ENCODE measurements around the gene FXN. TPM values are rescaled to one million over a fixed set of nuclear protein-coding genes. Genes with fewer than 3 reads are reported as not detected.

Gene FXN
- total RNA-seq, 2 donors from 2014 or later = 9.6 to 17.8 TPM

DNA sequence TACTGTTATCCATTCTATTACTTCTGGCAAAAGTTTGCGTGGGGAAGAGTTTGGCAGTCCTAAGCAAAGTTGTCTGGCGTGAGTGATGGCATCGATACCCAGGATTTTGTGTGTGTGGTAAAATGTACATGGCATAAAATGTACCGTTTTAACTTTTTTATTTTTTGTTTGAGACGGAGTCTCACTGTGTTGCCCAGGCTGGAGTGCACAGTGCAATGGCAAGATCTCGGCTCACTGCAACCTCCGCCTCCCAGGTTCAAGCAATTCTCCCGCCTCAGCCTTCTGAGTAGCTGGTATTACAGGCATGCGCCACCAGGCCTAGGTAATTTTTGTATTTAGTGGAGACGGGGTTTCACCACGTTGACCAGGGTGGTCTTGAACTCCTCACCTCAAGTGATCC, 83.1 kb downstream of the FXN start:
- 93% methylated on average over 11 of the region's 11 CpGs for WGBS
- Histone ChIP-seq H3K4me3 (no peak overlapping the region), H3K9me3 (no peaks in the 10 kb centered on the region), H3K4me1 (replicated peaks) (peaks cover 4% of the 10 kb centered on the region), H3K27me3 (replicated peaks; ENCODE audit: insufficient read depth) (no peaks in the 10 kb centered on the region), H3K27ac (no peak overlapping the region), H3K36me3 (no peaks in the 10 kb centered on the region)
- no peak for TF ChIP-seq CTCF (IDR thresholded peaks at IDR 0.05)
- no peak for TF ChIP-seq POLR2A (IDR thresholded peaks at IDR 0.05)
- no peak for TF ChIP-seq POLR2AphosphoS5 (IDR thresholded peaks at IDR 0.05)
- intact Hi-C loops (cut with DNase I) = no loop called here
- DNase-seq (ENCODE audit: low spot score) = peak; percentile 0

DNA sequence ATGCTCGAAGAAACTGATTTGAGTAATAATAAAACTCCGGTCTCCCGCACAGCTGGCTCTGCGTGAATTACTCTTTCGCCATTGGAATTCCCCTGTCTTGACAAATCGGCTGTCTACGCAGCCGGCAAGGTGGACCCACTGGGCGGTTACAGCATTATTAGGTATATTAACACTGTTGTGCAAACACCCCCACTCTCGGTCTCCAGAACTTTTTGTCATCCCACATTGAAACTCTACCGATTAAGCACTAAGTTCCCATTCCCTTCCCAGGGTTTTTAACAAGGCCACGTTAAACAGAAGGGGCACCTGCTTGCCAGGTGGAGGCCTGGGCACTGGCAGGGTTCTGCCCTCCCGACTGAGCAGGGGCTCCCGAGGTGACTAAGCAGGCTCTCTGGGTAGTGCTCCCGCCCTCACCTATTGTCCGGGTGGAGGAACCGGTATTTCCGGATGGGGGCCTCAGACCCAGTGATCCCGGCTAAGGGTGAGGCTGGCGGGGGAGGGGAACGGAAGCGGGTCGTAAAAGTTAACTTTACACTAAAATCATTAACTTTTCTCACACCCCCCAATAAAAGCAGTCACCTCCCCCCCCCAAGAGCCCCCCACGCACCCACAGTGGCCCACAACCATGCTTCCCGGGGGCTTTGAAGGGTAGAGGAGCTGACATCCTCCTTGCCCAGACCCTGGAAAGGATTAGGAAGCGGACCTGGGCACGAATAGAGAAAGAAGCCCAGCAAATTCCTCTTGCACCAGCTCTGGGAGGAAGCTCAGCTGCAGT, 85.0 kb downstream of the FXN start:
- Histone ChIP-seq H3K36me3 (no peaks in the 10 kb centered on the region), H3K9me3 (no peaks in the 10 kb centered on the region), H3K27ac (peak overlapping the region; percentile 96 to 98), H3K27me3 (replicated peaks; ENCODE audit: insufficient read depth) (no peaks in the 10 kb centered on the region), H3K4me3 (peak overlapping the region; percentile 56 to 72), H3K4me1 (replicated peaks) (peaks cover 4% of the 10 kb centered on the region)
- no peak for TF ChIP-seq CTCF (IDR thresholded peaks at IDR 0.05)
- peak; percentile 89 for TF ChIP-seq POLR2AphosphoS5 (IDR thresholded peaks at IDR 0.05)
- TF ChIP-seq POLR2A (IDR thresholded peaks at IDR 0.05) = peak; percentile 65
- DNase-seq (ENCODE audit: low spot score) = peak; percentile 95
- WGBS = 37% methylated on average over 27 of the region's 27 CpGs
- intact Hi-C loops (cut with DNase I) = no loop called here

DNA sequence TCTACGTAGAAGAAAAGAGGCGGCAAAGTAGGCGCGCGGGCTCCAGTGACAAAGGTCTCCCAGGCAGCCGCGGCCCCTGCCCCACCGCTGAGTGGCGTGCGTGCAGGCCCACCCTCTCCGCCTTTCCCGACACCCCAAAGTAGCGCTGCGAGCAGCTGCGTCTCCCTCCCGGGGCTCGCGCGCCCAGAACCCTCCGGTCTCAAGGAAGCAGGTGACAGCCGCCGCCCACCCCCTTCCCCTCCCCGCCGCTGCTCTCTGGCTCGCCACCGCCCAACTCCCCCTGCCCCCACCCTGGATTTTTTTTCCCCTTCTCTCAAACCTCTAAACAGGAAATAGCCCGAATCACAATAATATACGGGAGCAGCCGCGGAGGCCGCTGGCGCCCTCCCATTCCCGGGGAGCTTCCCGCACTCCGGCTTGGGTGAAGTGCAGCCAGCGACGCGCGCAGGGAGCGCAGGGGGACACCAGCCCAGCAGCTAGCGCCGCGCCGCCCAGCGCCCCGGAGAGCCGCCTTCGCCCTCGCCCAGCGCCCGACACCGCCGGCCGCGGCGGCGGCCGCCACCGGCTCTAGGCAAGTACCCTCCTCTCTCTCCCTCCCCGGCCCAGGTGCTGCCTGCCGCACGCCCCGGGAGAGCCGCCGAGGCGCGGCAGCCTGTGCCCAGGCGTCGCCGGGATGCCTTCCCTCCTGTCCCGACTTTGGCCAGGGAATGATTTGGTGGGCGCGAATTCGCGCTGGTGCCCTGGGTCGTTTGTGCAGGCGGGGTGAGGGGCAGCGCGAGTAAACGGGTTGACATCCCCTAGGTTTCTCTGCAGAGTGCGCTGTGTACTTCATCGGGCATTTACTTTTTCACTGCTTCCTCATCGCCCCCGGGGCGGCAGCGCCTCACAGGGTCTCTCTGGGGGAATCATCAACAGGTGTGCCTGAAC, 85.9 kb downstream of the FXN start:
- TF ChIP-seq CTCF (IDR thresholded peaks at IDR 0.05) = no peak
- no peak for TF ChIP-seq POLR2A (IDR thresholded peaks at IDR 0.05)
- TF ChIP-seq POLR2AphosphoS5 (IDR thresholded peaks at IDR 0.05) = no peak
- Histone ChIP-seq H3K27ac (peak overlapping the region; percentile 96 to 98), H3K36me3 (no peaks in the 10 kb centered on the region), H3K4me1 (replicated peaks) (peaks cover 4% of the 10 kb centered on the region), H3K9me3 (no peaks in the 10 kb centered on the region), H3K4me3 (peak overlapping the region; percentile 56 to 72), H3K27me3 (replicated peaks; ENCODE audit: insufficient read depth) (no peaks in the 10 kb centered on the region)
- under 1% methylated on average over 86 of the region's 86 CpGs for WGBS
- intact Hi-C loops (cut with DNase I) = no loop called here
- peak; percentile 72 for DNase-seq (ENCODE audit: low spot score)

DNA sequence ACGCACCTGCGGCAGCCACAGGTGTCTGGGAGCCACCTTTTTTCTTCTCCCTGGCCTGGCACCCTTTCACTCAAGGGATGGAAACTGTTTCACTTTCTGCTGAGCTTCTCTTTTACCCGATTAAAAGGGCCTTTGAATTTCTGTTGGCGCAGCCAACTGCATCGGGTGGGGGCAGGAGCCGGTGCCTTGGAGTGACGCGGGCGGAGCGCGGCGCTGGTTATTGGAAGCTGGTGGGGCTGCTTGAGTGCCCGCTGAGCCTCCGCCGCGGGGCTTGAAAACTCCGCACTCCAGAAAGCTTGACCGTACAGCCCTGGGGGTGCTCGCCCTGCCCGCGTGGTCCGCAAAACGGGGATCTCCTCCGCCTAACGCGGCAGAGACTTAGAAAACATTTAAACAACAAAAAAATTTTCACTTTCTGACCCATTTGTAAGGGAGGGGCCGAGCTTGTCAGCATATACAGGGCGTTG, 86.6 kb downstream of the FXN start:
- DNase-seq (ENCODE audit: low spot score) = peak; percentile 74
- H3K9me3 ChIP-seq = no peaks in the 10 kb centered on the region
- intact Hi-C loops (cut with DNase I) = no loop called here
- no peaks in the 10 kb centered on the region for H3K27me3 ChIP-seq (replicated peaks; ENCODE audit: insufficient read depth)
- no peaks in the 10 kb centered on the region for H3K36me3 ChIP-seq
- H3K4me1 ChIP-seq (replicated peaks) = peaks cover 4% of the 10 kb centered on the region
- TF ChIP-seq POLR2A (IDR thresholded peaks at IDR 0.05) (no peak), CTCF (IDR thresholded peaks at IDR 0.05) (no peak), POLR2AphosphoS5 (IDR thresholded peaks at IDR 0.05) (peak; percentile 30)
- peak overlapping the region; percentile 56 to 72 for H3K4me3 ChIP-seq
- H3K27ac ChIP-seq = peak overlapping the region; percentile 96 to 98
- WGBS = 1% methylated on average over 28 of the region's 28 CpGs
